GM18907 (cell line): ENCODE data around the gene MRPL3.
A peak's percentile ranks its signal among the peaks of the same experiment; 100 is the strongest.

ENCODE experiments used
- ATAC-seq: cut with Tn5 transposase; IDR thresholded peaks from one replicate; pipeline ENCODE4 v1.9.1; 2021; ENCODE audit warnings: mild to moderate bottlenecking, moderate library complexity; ENCODE audit not compliant: unreplicated experiment

Gene MRPL3

DNA sequence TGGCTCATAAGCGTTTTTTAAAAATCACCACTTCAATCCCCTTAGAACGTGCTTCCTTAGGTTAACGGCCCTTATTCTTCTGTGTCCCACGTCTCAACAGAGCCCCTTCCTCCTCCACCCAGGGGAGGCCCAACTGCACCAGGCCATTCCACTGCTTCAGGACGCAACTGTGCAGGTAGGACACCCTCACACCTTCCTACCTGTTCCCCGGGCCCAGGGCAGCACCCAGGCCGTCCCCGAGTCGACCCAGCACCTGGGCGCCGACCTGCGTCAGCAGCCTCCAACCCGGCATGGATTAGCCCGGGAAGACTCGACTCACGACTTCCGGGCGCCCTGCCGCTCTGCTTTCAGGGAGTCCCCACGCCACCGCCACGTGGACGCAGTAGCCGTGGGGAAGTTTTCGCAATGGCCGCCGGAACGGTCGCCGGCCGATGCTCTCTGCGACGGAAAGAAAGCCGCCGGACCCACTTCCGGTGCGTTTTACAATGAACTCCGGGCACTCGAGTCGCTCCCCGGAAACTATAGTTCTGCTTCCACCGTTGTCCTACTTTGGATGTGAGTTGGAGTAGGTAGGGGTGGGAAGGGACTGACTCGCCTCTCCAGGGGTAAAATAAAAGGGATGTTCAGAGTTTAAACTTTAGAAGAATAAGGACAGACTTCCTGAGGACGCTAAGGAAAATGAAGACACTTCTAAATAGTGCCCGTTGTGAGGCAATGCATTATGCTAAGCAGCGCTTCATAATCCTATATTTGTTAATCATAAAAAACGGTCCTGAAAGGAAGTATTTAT is at the start of gene MRPL3:
TSS of gene MRPL3 (minus strand) at position 442 of the 790 bp plus-strand sequence. CDS start at position 292, 150 bp downstream.
- ATAC-seq, result peak; percentile 94

DNA sequence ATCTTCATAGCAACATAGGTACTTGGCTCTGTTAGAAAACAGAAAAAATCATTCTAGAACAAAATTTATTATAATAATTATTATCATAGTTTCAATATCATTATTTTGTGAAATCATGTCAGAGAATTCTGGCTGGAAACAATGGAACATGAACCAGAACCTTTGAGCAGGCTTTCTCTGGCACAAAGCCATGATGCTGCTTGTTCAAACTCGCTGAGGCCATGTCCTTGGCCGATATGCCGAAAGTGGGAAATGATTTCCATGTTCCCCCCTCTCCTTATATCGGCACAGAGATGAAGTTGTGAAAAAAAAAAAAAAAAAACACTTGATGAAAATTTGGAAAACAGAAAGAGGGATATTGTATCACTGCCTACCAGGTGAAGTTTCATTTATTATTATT is 49.0 kb upstream of the MRPL3 start:
- ATAC-seq, result no peak

DNA sequence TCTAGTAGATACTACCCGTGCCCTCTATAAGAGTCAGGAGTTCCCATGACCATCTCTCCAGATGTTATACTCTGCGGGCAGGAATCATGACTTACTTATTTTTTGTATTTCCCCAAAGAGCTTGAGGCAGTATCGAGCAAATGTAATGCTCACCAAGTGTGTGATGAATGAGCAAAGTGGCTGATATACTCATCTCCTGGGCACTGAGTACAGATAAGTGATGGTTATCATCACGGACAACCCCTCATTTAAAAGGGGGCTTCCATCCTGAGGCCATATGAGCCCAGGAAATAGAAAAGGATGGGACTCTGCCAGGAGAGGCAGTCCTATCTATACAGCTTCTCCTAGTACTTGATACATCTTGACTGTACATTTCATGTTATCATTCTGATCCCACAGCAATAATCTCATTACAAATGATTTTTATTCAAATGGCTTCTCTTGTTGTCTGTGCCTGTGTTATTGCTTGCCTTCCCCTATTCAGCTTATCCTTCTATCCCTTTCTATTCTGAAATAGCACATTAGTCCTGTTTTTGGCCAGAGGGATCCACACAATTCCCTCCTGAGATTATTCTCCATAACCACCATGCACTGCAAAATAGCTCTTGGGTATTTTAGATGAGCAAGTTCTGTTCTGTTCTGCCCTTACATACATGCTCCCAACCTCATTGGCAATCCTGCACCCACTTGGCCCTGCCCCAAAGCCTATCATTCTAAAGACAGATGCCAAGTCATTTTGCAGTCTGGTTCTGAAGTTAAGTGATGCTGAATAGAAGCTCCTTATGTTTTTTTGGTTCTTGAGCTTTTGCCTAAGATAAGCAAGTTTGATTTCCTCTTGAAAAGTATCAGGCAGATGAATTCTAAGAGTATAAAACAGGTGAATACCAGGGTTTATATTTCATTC is 48.0 kb upstream of the MRPL3 start:
- ATAC-seq, result no peak

DNA sequence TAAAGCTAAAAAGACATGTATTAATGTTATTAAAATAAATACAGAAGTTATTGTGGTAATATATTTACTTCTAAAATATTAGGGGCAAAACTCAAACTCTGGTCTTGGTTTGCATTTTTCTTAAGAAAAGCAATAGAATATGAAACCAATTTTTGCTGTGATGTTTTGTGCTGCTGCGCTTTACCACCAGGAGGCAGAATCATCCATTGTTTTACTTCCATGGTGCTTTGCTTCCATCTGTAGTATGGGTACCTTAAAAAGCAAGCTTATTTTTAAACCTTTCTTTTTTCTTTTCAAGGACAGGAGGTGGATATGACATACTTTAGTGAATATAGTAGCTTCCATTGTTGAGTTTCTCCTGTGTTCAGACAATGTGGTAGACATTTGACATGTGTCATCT is 46.6 kb upstream of the MRPL3 start:
- no peak for ATAC-seq

DNA sequence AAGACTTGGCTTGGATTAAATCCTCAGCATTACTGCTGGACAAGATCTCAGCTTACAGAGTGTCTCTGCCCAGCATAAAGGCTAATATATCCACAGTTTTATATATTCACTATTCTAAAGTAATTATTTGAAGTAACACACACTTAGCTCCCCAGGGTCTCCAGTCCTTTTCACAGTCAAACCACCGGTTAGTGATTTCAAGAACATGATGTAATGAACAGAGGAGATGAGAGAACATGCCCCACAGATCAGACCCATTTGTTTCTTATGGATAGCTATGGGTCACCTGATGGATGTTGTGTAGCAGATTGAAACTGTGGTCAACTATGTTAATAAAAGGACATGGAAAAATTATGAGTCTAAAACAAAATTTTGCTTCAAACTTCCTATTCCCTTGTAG is 44.8 kb upstream of the MRPL3 start:
- no peak for ATAC-seq

DNA sequence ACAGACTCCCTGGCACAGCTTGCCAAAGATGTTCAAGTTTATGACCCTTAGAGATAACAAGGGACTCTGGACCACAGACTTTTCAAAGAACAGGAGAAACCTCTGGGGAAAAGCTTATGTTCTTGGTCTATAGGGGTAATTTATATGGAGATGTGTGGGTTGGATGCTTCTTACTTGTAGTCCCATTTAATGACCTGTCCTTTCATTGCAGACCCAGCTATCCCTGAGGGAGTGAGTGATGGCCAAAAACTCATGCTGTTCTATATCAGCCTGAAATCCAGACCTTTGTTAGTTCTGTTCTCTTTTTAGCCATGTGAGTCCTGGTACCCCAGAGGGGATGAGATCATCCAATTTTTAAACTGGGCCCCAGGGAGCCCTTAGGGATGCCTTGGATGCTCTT is 43.7 kb upstream of the MRPL3 start:
- no peak for ATAC-seq

DNA sequence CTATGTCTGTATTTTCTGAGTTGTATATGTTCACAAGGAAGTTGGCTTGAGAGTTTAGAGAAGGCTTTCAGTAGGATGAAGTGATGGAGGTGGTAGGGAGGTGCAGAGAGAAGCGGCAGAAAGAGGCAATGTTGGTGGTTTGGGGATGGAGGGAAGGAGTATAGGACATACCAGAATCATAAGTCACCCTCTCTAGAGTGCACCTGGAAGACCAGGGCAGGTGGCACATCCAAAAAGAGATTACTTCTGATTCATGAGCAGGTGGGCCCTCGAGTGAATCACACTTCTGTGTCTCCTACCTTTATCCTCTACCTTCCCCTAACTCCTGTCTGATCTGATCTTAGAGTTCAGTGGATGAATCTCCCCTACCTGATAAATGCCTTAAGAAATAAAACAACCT is 41.8 kb upstream of the MRPL3 start:
- no peak for ATAC-seq

DNA sequence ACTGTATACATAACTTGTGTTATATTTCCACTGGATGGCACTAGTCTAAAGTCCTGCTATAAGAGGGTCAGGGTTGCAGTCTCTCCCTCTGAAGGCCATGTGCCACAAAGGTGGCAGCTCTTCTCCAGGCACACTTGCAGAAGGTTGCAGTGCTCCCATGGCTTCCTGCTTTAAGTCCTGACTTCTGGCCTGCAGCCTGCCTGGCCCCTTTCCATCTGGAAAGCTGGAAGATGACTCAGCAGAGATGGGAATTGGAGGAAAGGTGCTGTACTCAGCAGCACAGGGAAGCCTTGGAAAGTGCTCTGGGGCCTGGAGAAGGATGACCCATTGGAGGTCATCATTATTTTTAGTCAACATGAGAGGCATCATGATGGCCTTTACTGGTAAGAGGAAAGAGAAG is 40.9 kb upstream of the MRPL3 start:
- ATAC-seq, result no peak

DNA sequence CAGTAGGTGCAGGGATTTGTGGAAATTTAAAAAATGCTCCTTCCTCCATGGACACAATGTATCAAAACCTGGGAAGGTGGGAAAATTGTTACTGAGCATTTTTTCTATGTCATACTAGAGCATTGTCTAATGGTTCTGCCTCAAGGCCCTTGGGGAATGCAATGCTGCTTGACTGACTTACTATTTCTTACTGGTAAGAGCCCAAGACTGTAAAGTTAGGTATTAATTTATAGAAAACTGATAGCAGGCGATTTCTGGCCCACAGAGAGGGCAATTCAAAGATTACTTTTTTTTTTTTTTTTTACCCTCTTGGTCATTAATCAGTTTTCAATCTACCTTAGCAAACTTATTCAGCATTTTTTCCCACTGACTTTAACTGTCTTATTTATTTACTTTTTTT is 38.5 kb upstream of the MRPL3 start:
- no peak for ATAC-seq

DNA sequence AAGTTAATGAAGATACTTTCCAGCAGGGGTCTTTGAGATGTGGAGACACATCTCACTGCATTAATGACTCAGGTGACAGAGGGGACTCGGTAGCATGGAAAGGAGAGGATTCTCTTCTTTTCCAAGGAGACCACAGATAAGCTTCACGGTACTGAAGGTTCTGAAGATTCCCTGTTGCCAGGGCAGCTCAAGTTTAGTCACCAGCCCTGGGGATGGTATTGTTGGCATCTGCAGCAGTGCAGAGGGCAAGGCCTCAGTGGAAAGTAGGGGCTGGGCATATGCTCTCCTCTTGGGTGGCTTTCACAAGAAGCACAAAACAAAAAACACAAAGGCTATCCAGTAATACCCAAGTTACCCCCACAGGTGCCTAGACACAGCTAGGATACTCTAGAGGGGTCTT is 38.0 kb upstream of the MRPL3 start:
- no peak for ATAC-seq

DNA sequence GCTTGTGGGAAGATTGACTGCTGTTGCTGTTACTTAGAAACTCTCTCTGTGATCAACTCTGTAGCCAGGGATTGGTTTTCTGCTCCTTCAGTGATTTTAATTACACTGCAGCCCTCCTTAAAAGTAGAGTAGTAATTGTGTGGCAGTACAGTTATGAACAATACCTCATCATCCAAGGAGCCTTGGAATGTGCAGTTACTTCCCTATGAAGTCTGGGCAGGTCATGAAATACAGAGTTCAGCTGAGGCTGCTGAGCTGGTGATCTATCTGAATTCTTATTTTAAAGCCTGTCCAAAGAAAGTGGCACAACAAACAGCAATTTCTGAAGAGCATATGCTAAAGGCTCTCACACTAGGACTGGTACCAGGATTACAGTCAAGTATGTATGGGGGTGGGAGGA is 37.4 kb upstream of the MRPL3 start:
- no peak for ATAC-seq

DNA sequence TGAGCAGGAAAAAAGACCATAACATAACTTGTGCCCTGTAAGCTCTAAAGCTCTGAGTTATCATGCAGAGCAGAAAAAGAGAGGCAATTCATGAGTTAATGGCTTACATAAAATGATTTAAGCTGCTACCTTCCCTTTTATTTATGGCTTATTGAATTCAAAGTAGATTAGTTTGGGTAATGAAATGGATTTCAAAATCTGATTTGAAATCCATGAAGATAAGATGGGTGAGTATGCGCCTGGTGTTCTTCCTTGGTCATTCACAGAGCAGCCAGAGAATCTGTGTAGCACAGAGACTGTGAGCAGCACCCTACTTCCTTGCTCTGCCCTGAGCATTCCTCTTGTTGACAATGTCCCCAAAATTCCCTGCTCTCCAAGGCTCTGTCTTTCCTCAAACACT is 36.2 kb upstream of the MRPL3 start:
- ATAC-seq, result no peak

DNA sequence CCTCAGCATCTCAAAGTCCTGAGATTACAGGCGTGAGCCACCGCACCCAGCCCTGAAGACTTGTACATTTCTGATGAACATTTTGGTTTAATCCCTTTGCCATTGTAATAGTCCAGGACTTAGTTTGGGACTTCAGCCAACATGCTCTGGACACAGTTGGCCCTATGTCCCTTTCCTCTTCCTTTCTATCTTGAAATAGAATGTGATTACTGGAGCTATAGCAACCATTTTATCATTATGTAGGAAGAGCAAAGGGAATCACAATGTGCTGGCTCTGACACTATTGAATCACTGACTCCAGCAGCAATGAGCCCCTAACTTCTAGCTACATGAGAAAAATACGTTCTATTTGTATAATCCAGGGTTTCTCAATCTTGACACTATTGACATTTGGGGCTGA is 34.8 kb upstream of the MRPL3 start:
- ATAC-seq, result no peak

DNA sequence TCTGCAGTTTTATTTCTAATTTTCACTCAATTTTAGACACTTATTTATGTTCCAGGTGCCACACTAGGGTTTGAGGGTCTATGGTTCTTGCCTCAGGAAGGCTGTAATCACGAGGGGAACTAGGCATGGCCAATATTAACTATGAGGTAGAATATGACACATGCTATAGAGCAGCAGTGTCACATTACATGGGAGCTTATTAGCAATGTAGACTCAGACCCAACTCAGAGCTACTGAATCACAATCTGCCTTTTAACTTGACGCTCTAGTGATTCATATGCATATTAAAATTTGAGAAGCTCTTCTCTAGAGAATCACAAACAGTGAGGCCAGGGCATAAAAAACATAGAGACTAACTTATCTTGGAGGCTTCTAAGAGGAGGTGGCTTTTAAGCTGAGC is 32.8 kb upstream of the MRPL3 start:
- no peak for ATAC-seq

DNA sequence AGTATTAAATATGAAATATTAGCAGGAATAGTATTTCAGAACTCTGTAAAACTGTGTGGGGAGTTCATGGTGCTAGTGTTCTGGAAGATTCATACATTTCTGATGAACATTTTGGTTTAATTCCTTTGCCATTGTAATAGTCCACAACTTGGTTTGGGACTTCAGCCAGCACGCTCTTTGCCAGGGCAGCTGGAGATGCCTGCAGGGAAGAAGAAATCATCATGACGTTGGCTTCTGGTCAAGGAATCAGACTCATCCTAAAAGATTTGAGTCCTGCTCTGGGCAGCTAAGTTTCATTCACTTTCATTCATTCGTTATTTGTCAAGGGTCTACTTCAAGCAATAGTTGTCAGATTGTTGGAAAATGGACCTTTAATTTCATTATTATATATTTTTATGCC is 32.4 kb upstream of the MRPL3 start:
- ATAC-seq, result no peak

DNA sequence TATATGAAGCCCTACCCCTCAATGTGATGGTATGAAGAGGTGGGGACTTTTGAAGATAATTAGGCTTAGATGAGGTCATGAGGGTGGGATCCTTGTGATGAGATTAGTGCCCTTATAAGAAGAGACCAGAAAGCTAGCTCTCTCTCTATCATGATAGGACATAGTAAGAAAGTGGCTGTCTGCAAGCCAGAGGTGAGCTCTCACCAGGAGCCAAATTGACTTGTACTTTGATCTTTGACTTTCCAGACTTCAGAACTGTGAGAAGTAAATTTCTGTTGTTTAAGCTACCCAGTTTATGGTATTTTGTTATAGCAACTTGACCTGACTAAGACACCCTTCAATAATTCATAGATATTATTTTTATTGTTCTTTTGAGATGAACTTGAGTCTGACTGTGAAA is 29.9 kb upstream of the MRPL3 start:
- ATAC-seq, result no peak

DNA sequence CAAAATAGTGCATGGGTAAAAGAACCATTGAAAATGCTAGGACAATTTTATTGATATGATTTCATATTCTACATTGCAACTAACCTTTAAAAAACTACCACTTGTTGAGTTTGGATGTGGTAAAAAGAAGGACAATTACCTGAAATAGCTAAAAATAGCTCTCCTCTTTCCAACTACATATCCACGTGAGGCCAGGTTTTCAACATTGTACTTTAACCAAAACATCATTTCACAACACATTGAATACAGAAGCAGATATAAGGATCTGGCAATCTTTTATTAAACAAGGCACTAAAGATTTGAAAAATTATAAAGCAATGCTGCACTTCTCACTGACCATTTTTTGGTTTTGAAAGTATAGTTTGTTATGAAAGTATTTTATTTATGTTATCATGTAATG is 28.1 kb upstream of the MRPL3 start:
- ATAC-seq, result no peak

DNA sequence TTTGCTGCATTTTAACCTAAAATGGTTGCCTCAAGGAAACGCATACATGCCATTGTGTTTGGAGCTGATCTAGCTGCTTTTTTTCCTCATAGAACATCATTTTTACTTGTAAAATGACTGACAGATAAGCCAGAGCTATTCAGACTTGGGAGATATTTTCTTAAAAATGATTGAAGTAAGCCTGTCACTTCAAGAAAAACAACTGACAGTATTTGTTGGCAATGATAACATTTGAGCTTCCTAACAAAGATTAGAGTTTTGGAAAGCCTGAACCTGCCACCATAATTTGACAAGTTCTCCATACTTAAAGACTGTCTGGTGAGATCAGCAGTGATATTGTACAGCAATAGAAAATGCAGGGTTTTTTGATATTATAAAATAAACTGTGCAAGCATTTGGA is 27.6 kb upstream of the MRPL3 start:
- ATAC-seq, result no peak

DNA sequence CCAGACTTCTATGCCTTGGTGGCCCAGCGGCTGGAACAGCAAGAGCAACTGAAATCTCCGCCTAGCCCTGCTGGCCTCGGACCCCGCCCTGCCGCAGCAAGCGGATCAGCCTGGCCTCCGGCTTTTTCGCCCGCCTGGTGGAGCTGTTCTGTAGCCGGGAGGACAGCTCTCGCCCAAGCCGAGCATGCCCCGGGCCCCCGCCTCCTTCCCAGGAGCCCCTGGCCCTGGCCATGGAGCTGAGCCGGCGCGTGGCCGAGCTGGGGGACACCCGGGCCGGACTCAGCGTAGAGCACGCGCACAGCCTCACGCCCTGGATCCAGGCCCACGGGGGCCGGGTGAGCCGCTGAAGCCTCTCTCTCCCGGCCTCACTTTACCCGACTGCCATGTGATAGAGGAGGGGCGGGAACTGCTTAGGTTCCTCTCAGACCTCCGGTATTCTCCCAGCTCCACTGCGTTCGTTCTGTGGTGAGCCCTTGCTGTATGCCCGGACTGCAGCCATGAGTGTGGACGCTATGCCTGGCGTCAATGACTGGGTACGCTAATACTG is 24.1 kb upstream of the MRPL3 start:
- no peak for ATAC-seq

DNA sequence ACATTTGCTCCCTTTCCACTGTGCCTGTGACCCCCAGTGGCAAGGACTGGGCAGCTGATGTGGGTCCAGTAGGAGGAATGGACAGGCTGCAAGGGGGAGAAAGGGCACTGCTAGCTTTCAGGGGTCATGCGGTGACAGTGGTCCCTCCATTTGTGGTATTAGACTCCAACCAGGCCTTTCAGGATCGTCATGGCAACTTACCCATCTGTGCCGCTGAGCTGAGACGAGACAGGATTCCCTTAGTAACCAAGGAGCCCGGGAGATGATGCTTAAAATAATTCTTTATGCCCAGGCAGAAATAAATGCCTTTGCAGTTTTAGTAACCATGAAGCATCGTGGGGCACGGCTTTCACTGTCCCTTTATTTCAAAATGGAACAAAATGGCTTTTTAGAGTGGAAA is 15.9 kb upstream of the MRPL3 start:
- ATAC-seq, result no peak

DNA sequence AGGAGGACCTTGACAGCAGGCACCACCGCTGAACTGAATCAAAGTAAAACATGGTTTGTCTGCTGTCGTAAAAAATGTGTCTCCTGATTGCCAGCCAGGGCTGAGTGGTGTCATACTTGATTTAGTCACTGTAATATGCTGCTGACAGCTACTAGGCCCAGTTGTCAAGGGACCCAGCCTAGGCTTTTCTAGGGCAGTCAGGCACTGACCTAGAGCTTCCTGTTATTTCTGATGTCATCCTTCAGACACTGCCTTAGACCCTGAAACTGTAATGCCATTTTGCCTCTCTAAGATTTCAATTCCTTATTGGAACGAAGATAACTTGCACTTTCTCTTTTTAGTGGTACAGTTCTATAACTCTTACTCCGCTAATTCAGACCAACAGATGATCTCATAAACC is 2.6 kb upstream of the MRPL3 start:
- no peak for ATAC-seq

DNA sequence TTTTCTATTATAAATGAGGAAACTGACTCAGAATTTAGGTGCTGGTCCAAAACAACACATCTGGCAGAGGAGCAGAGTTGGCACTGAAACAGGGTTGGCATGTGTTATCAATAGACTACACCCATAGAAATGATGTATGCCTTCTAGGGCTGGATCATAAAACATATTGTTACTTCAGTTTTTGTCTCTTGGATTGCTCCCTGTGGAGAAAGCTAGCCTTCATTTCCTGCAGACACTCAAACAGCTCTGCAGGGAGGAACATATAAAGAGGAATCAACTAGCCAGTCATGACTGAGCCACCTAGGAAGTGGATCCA is 507 bp upstream of the MRPL3 start:
- peak; percentile 18 for ATAC-seq
